H1 (cell line): Measurements from ENCODE around the gene ARHGEF4. TPM values are rescaled to one million over a fixed set of nuclear protein-coding genes. Genes with fewer than 3 reads are reported as not detected.

Experiments
- CTCF ChIA-PET: fragments of 300-600 bp; sonication (Branson Sonifier 250); formaldehyde crosslinking; loops from one replicate; lab custom pipeline; 2021; ENCODE audit not compliant: partially characterized antibody; lab: Charles Lee
- POLR2A ChIA-PET: fragments of 300-600 bp; sonication (Branson Sonifier 250); formaldehyde crosslinking; loops from one replicate; lab custom pipeline; 2021; ENCODE audit warnings: inconsistent platforms; ENCODE audit not compliant: partially characterized antibody; lab: Charles Lee
- DNase-seq, 2 experiments: peaks; one replicate each; pipeline versions ENCODE4 v3.0.0 to v3.0.0-alpha.2; 2010 to 2022; ENCODE audit warnings: low spot score in 2 of 2, low read depth in 1 of 2, mixed read lengths in 1 of 2
- FAIRE-seq: peaks from 2 replicates; lab custom pipeline; 2011; peaks lifted over from hg19 to GRCh38; lab: Jason Lieb, UNC
- H2AFZ ChIP-seq: 2 replicates; pipeline ENCODE4 v1.8.1; 2012; ENCODE audit warnings: low read length, inconsistent platforms
- H2AK5ac ChIP-seq: 2 replicates; pipeline ENCODE4 v1.6.1; 2013; ENCODE audit warnings: low read depth, low read length
- H2BK120ac ChIP-seq: replicated peaks from 2 replicates; pipeline ENCODE3; 2013; ENCODE audit warnings: low read depth, low read length, inconsistent platforms
- H2BK12ac ChIP-seq: 2 replicates; pipeline ENCODE4 v1.6.1; 2013; ENCODE audit warnings: low read depth, low read length
- H2BK15ac ChIP-seq: 2 replicates; pipeline ENCODE4 v1.6.1; 2013; ENCODE audit warnings: low read length
- H2BK20ac ChIP-seq: 2 replicates; pipeline ENCODE4 v1.6.1; 2013; ENCODE audit warnings: low read length
- H2BK5ac ChIP-seq: 2 replicates; pipeline ENCODE4 v1.6.1; 2013; ENCODE audit warnings: low read depth, low read length
- H3K14ac ChIP-seq: 2 replicates; pipeline ENCODE4 v1.6.1; 2013; ENCODE audit warnings: inconsistent platforms; ENCODE audit not compliant: insufficient read length
- H3K18ac ChIP-seq: 2 replicates; pipeline ENCODE4 v1.6.1; 2013; ENCODE audit warnings: low read length; ENCODE audit errors: extremely low read depth
- H3K23ac ChIP-seq: 2 replicates; pipeline ENCODE4 v1.6.1; 2013; ENCODE audit warnings: inconsistent platforms; ENCODE audit not compliant: insufficient read length
- H3K23me2 ChIP-seq: 2 replicates; pipeline ENCODE4 v1.6.1; 2013; ENCODE audit warnings: low read depth, low read length
- H3K27ac ChIP-seq: 2 replicates; pipeline ENCODE4 v1.6.1; 2011; ENCODE audit warnings: low read depth, low read length, inconsistent platforms
- H3K27me3 ChIP-seq, 4 experiments: replicated peaks in 1 of 4; 1 replicate in 1 of 4; 2 replicates in 3 of 4; pipeline versions ENCODE4 v1.6.1 to v1.8.1; 2011 to 2013; ENCODE audit warnings: low read length in 3 of 4, mild to moderate bottlenecking in 3 of 4, inconsistent platforms in 2 of 4, mixed read lengths in 2 of 4, moderate library complexity in 1 of 4; ENCODE audit not compliant: control insufficient read depth in 3 of 4, insufficient read depth in 3 of 4; ENCODE audit errors: extremely low read depth in 1 of 4
- H3K36me3 ChIP-seq, 4 experiments: 2 replicates each; pipeline versions ENCODE4 v1.6.1 to v1.8.1; 2011 to 2013; ENCODE audit warnings: mild to moderate bottlenecking in 4 of 4, low read length in 3 of 4, moderate library complexity in 2 of 4, control low read depth in 1 of 4, inconsistent platforms in 1 of 4; ENCODE audit not compliant: insufficient read depth in 4 of 4, control insufficient read depth in 2 of 4
- H3K4ac ChIP-seq: replicated peaks from 2 replicates; pipeline ENCODE3; 2013; ENCODE audit warnings: low read length, low read depth, mixed read lengths, inconsistent platforms; ENCODE audit not compliant: insufficient read length
- H3K4me1 ChIP-seq, 4 experiments: replicated peaks in 1 of 4; 1 replicate in 1 of 4; 2 replicates in 3 of 4; pipeline versions ENCODE4 v1.6.1 to v1.8.1; 2011 to 2013; ENCODE audit warnings: low read length in 3 of 4, inconsistent platforms in 2 of 4, mixed read lengths in 1 of 4; ENCODE audit not compliant: insufficient read depth in 4 of 4, control insufficient read depth in 3 of 4
- H3K4me2 ChIP-seq, 2 experiments: 2 replicates each; pipeline versions ENCODE4 v1.6.1 to v1.8.1; 2011 to 2013; ENCODE audit warnings: low read depth in 2 of 2, low read length in 2 of 2, control low read depth in 1 of 2, inconsistent platforms in 1 of 2, mild to moderate bottlenecking in 1 of 2; ENCODE audit not compliant: insufficient read depth in 1 of 2
- H3K4me3 ChIP-seq, 4 experiments: fragments of 200-600, 300-600 bp in 1 of 4; sonication (generic), shearing (Covaris generic), sonication (Bioruptor Twin) in 1 of 4; 2 replicates each; pipeline versions ENCODE4 v1.5.1 to v1.8.1; 2011 to 2016; ENCODE audit warnings: low read length in 4 of 4, low read depth in 3 of 4, control low read depth in 2 of 4, inconsistent platforms in 2 of 4, mild to moderate bottlenecking in 2 of 4, mixed read lengths in 1 of 4, moderate library complexity in 1 of 4; ENCODE audit not compliant: insufficient read depth in 2 of 4; ENCODE audit errors: extremely low read depth in 1 of 4
- H3K56ac ChIP-seq: replicated peaks from 2 replicates; pipeline ENCODE3; 2013; ENCODE audit warnings: low read depth, mild to moderate bottlenecking, mixed read lengths, low read length, inconsistent platforms; ENCODE audit not compliant: insufficient read length
- H3K79me1 ChIP-seq: 2 replicates; pipeline ENCODE4 v1.6.1; 2013; ENCODE audit warnings: low read depth, low read length, control low read depth
- H3K79me2 ChIP-seq, 2 experiments: 2 replicates each; pipeline versions ENCODE4 v1.6.1 to v1.8.1; 2012 to 2013; ENCODE audit warnings: low read length in 2 of 2, mild to moderate bottlenecking in 2 of 2, inconsistent platforms in 1 of 2; ENCODE audit not compliant: insufficient read depth in 2 of 2, control insufficient read depth in 1 of 2
- H3K9ac ChIP-seq, 4 experiments: replicated peaks in 1 of 4; 1 replicate in 1 of 4; 2 replicates in 3 of 4; pipeline versions ENCODE4 v1.6.1 to v1.8.1; 2011 to 2013; ENCODE audit warnings: low read depth in 3 of 4, low read length in 3 of 4, control low read depth in 2 of 4, mild to moderate bottlenecking in 2 of 4, moderate library complexity in 2 of 4, inconsistent platforms in 1 of 4; ENCODE audit errors: extremely low read depth in 1 of 4
- H3K9me3 ChIP-seq, 2 experiments: 2 replicates each; pipeline versions ENCODE4 v1.6.1 to v1.8.1; 2012 to 2013; ENCODE audit warnings: mild to moderate bottlenecking in 2 of 2, moderate library complexity in 2 of 2, control low read depth in 1 of 2, inconsistent platforms in 1 of 2, low read depth in 1 of 2, low read length in 1 of 2, mixed read lengths in 1 of 2; ENCODE audit not compliant: insufficient read depth in 2 of 2
- H4K20me1 ChIP-seq, 2 experiments: replicated peaks in 1 of 2; 2 replicates each; pipeline versions ENCODE3 to v1.8.1; 2011 to 2013; ENCODE audit warnings: inconsistent platforms in 2 of 2, low read length in 2 of 2, mild to moderate bottlenecking in 1 of 2; ENCODE audit not compliant: insufficient read depth in 2 of 2, control insufficient read depth in 1 of 2
- H4K5ac ChIP-seq: 2 replicates; pipeline ENCODE4 v1.6.1; 2013; ENCODE audit warnings: low read length, low read depth, mixed read lengths, inconsistent platforms; ENCODE audit not compliant: insufficient read length
- H4K8ac ChIP-seq: 2 replicates; pipeline ENCODE4 v1.8.0; 2013; ENCODE audit warnings: mild to moderate bottlenecking, moderate library complexity, low read length, inconsistent platforms; ENCODE audit not compliant: insufficient read depth; ENCODE audit errors: extremely low read depth
- H4K91ac ChIP-seq: replicated peaks from 2 replicates; pipeline ENCODE3; 2013; ENCODE audit warnings: low read length, mixed read lengths, inconsistent platforms; ENCODE audit not compliant: insufficient read length
- BACH1 ChIP-seq: IDR thresholded peaks from 2 replicates; pipeline ENCODE4 v1.6.1; 2012; ENCODE audit warnings: low read length, improper control_type of control experiment
- BRCA1 ChIP-seq: IDR thresholded peaks from 2 replicates; pipeline ENCODE4 v1.6.1; 2012; ENCODE audit warnings: low read depth, low read length, improper control_type of control experiment
- CREB1 ChIP-seq: IDR thresholded peaks from 2 replicates; pipeline ENCODE4 v1.6.1; 2012; ENCODE audit warnings: inconsistent platforms
- CTCF ChIP-seq, 3 experiments: IDR thresholded peaks; 1 replicate in 2 of 3; 2 replicates in 1 of 3; pipeline versions ENCODE4 v1.5.1 to v1.6.1; 2011; ENCODE audit warnings: low read length in 3 of 3, mild to moderate bottlenecking in 3 of 3, inconsistent platforms in 2 of 3, low read depth in 1 of 3, moderate library complexity in 1 of 3; ENCODE audit not compliant: insufficient read depth in 1 of 3; ENCODE audit errors: control extremely low read depth in 1 of 3
- EGR1 ChIP-seq: IDR thresholded peaks from 2 replicates; pipeline ENCODE4 v1.6.1; 2011; ENCODE audit warnings: low read depth, low read length, borderline replicate concordance
- EP300 ChIP-seq, 2 experiments: IDR thresholded peaks; 1 replicate in 1 of 2; 2 replicates in 1 of 2; pipeline ENCODE4 v1.6.1; 2011 to 2012; ENCODE audit warnings: low read depth in 2 of 2, low read length in 2 of 2, mild to moderate bottlenecking in 2 of 2, borderline replicate concordance in 1 of 2, inconsistent platforms in 1 of 2, moderate library complexity in 1 of 2
- GABPA ChIP-seq: IDR thresholded peaks from 2 replicates; pipeline ENCODE4 v1.6.1; 2011; ENCODE audit warnings: mild to moderate bottlenecking, low read length, moderate library complexity, borderline replicate concordance; ENCODE audit not compliant: insufficient read depth
- JUN ChIP-seq: IDR thresholded peaks from 2 replicates; pipeline ENCODE4 v1.6.1; 2011; ENCODE audit warnings: low read depth, mild to moderate bottlenecking, improper control_type of control experiment, low read length
- RFX5 ChIP-seq: IDR thresholded peaks from 2 replicates; pipeline ENCODE4 v1.6.1; 2011; ENCODE audit warnings: low read depth, low read length, improper control_type of control experiment, borderline replicate concordance
- RNF2 ChIP-seq: fragments of 200-900, 300-1000 bp; sonication (generic); IDR thresholded peaks from 2 replicates; pipeline ENCODE4 v1.7.1; 2016; ENCODE audit warnings: borderline replicate concordance, low read depth, mild to moderate bottlenecking, antibody characterized with exemption, low read length; ENCODE audit not compliant: poor library complexity, severe bottlenecking; ENCODE audit errors: missing control alignments
- SRF ChIP-seq: IDR thresholded peaks from 2 replicates; pipeline ENCODE4 v1.6.1; 2011; ENCODE audit warnings: mild to moderate bottlenecking, low read depth, low read length, moderate library complexity
- TEAD4 ChIP-seq: IDR thresholded peaks from 2 replicates; pipeline ENCODE4 v1.6.1; 2012; ENCODE audit warnings: low read depth, low read length, inconsistent platforms, mixed read lengths
- YY1 ChIP-seq: IDR thresholded peaks from 2 replicates; pipeline ENCODE4 v1.6.1; 2011; ENCODE audit warnings: low read depth, mild to moderate bottlenecking, low read length
- polyA plus RNA-seq, 7 experiments: library from polyadenylated mRNA; depleted of rRNA in 3 of 7; stranded (reverse) in 5 of 7; unstranded in 2 of 7; fragments of >200 nt in 5 of 7; fragments of 200-250 nt in 2 of 7; gene quantifications; 1 replicate in 5 of 7; 2 replicates in 1 of 7; 4 replicates in 1 of 7; pipeline versions ENCODE4 v1.2.1 to v1.2.3, GENCODE V29; 2011 to 2013; ENCODE audit warnings: missing spikeins in 2 of 7, mixed read lengths in 2 of 7
- total RNA-seq: library from RNA; stranded (reverse); fragmentation: NEBNext Ultra II Directional; extraction: Animal tissue kit (Norgen Biotek cat#: 25700); gene quantifications from 2 replicates; pipeline ENCODE4 v1.2.1, GENCODE V29; 2021

ARHGEF4 gene
- total and polyA plus RNA-seq, 2 of the 8 experiments (the other 6 are each of a cell fraction or from before 2014, with no cell fraction given), result 10.6 to 14.6 TPM

- no peak overlapping the region for H3K23ac ChIP-seq
- no peaks in the 10 kb centered on the region for H4K20me1 ChIP-seq
- H3K4ac ChIP-seq, result no peak overlapping the region
- ChIA-PET POLR2A (no interaction called here), CTCF (interaction anchor here (1.9 kb wide), 1 partner anchor 16 kb away, joined by 6 read pairs; no protein-coding TSS in a partner anchor)
- H4K5ac ChIP-seq, result no peak overlapping the region
- H2BK12ac ChIP-seq, result no peak overlapping the region
- no peak overlapping the region for H3K4me2 ChIP-seq
- H3K4me3 ChIP-seq, result no peak overlapping the region
- no peak overlapping the region for H4K8ac ChIP-seq
- DNase-seq (no peak), FAIRE-seq (no peak)
- H2BK5ac ChIP-seq, result no peak overlapping the region
- no peaks in the 10 kb centered on the region for H3K23me2 ChIP-seq
- no peak overlapping the region for H3K27ac ChIP-seq
- H2BK20ac ChIP-seq, result no peak overlapping the region
- H3K14ac ChIP-seq, result no peak overlapping the region
- H3K36me3 ChIP-seq, result no peaks in the 10 kb centered on the region
- no peak overlapping the region for H3K18ac ChIP-seq
- H2AFZ ChIP-seq, result no peak overlapping the region
- H2AK5ac ChIP-seq, result no peak overlapping the region
- H3K56ac ChIP-seq, result no peak overlapping the region
- no peaks in the 10 kb centered on the region for H3K4me1 ChIP-seq
- H2BK15ac ChIP-seq, result no peak overlapping the region
- H3K79me1 ChIP-seq, result no peaks in the 10 kb centered on the region
- no peak overlapping the region for H3K9ac ChIP-seq
- no peak overlapping the region for H4K91ac ChIP-seq
- no peaks in the 10 kb centered on the region for H3K27me3 ChIP-seq
- 0 out of 4 replicates have a peak, but pooled peaks cover 0 to 3% of the 10 kb centered on the region in 2 experiments for H3K9me3 ChIP-seq
- no peaks in the 10 kb centered on the region for H3K79me2 ChIP-seq
- no peak overlapping the region for H2BK120ac ChIP-seq
- TF ChIP-seq SRF (no peak), JUN (no peak), EGR1 (no peak), RFX5 (no peak), GABPA (no peak), TEAD4 (no peak), RNF2 (no peak), CTCF (IDR thresholded peaks at IDR 0.05; ENCODE audit: control extremely low read depth in 1 of 3, insufficient read depth in 1 of 3, low read depth in 1 of 3, low read length in 3 of 3) (no peak), EP300 (IDR thresholded peaks at IDR 0.05; ENCODE audit: borderline replicate concordance in 1 of 2, low read depth in 2 of 2, low read length in 2 of 2) (no peak), YY1 (no peak), CREB1 (no peak), BACH1 (no peak), BRCA1 (no peak)
Measured at GRCh38 chr2:130936451-130936850, 99.7 kb downstream of the ARHGEF4 start.
